HCT116 (cell line): ENCODE measurements around the gene RTTN. TPM values are rescaled to one million over a fixed set of nuclear protein-coding genes. Genes with fewer than 3 reads are reported as not detected.

Source experiments
- ATAC-seq: fragments of 200-7000 bp; cut with Tn5 transposase; 2 replicates; pipeline ENCODE4 v1.9.1; 2020; ENCODE audit warnings: mild to moderate bottlenecking, moderate library complexity
- BruUV-seq: library from RNA; stranded (reverse); fragments of 400-500 nt; replicated peaks from 2 replicates; lab custom pipeline; 2021; lab: Mats Ljungman, UMichigan
- CTCF ChIA-PET: fragments of 300-600 bp; sonication (Branson Sonifier 250); formaldehyde crosslinking; loops from one replicate; lab custom pipeline; 2021; ENCODE audit warnings: antibody characterized with exemption; lab: Charles Lee
- POLR2A ChIA-PET: fragments of 300-600, 350-600 bp; sonication (Branson Sonifier 250); formaldehyde crosslinking; loops from one replicate; lab custom pipeline; 2021; ENCODE audit warnings: antibody characterized with exemption; lab: Charles Lee
- RAD21 ChIA-PET, 2 experiments: fragments of 300-600 bp; sonication (Branson Sonifier 250); formaldehyde crosslinking; loops; one replicate each; lab custom pipeline; 2023; ENCODE audit warnings: low total read pairs in 2 of 2; ENCODE audit not compliant: uncharacterized antibody in 2 of 2, unreplicated experiment in 2 of 2, low non-redundant PET in 1 of 2; lab: Charles Lee
- DNase-seq: peaks from one replicate; pipeline ENCODE4 v3.0.0-alpha.2; 2010; ENCODE audit warnings: low read depth, low spot score
- H2AFZ ChIP-seq: fragments of 200-600 bp; shearing (Covaris generic), sonication (generic); 2 replicates; pipeline ENCODE4 v1.6.1; 2017; ENCODE audit warnings: low read depth, mixed run types, mixed read lengths, antibody characterized with exemption, low read length; ENCODE audit not compliant: poor library complexity, severe bottlenecking
- H3K27ac ChIP-seq: 2 replicates; pipeline ENCODE4 v1.5.1; 2012; ENCODE audit warnings: low read depth, low read length
- H3K27me3 ChIP-seq: fragments of 200-600 bp; sonication (generic); 2 replicates; pipeline ENCODE4 v1.6.1; 2016; ENCODE audit warnings: mixed run types, low read length, mixed read lengths; ENCODE audit not compliant: insufficient read depth
- H3K36me3 ChIP-seq, 2 experiments: fragments of 200-500 bp in 1 of 2; fragments of 200-600 bp in 1 of 2; sonication (Bioruptor generic) in 1 of 2; sonication (generic) in 1 of 2; 2 replicates each; pipeline versions ENCODE4 v1.5.1 to v1.6.1; 2014 to 2016; ENCODE audit warnings: low read length in 2 of 2, inconsistent platforms in 1 of 2, mixed read lengths in 1 of 2, mixed run types in 1 of 2; ENCODE audit not compliant: insufficient read depth in 2 of 2, control insufficient read depth in 1 of 2
- H3K4me1 ChIP-seq, 2 experiments: fragments of 200-600 bp in 1 of 2; sonication (generic) in 1 of 2; 2 replicates each; pipeline versions ENCODE4 v1.5.1 to v1.6.1; 2012 to 2017; ENCODE audit warnings: low read length in 2 of 2, inconsistent platforms in 1 of 2, mild to moderate bottlenecking in 1 of 2, mixed read lengths in 1 of 2, mixed run types in 1 of 2, moderate library complexity in 1 of 2; ENCODE audit not compliant: insufficient read depth in 2 of 2, control insufficient read depth in 1 of 2
- H3K4me2 ChIP-seq: fragments of 200-600 bp; sonication (generic); 2 replicates; pipeline ENCODE4 v1.6.1; 2017; ENCODE audit warnings: mixed run types, low read length, mixed read lengths
- H3K4me3 ChIP-seq, 2 experiments: fragments of 200-600 bp in 1 of 2; sonication (generic) in 1 of 2; replicated peaks in 1 of 2; 2 replicates each; pipeline ENCODE4 v1.5.1; 2011 to 2016; ENCODE audit warnings: low read length in 2 of 2, control low read depth in 1 of 2, low read depth in 1 of 2, mild to moderate bottlenecking in 1 of 2, mixed read lengths in 1 of 2, mixed run types in 1 of 2
- H3K79me2 ChIP-seq: fragments of 200-600 bp; sonication (generic); 2 replicates; pipeline ENCODE4 v1.6.1; 2017; ENCODE audit warnings: mild to moderate bottlenecking, mixed run types, low read length, moderate library complexity, mixed read lengths; ENCODE audit not compliant: insufficient read depth
- H3K9ac ChIP-seq: fragments of 200-600 bp; sonication (generic); 2 replicates; pipeline ENCODE4 v1.6.1; 2016; ENCODE audit warnings: low read length, mixed read lengths
- H3K9me2 ChIP-seq: fragments of 200-600 bp; sonication (generic), shearing (Covaris generic); 2 replicates; pipeline ENCODE4 v1.6.1; 2017; ENCODE audit warnings: mixed run types, mild to moderate bottlenecking, moderate library complexity; ENCODE audit not compliant: insufficient read depth
- H3K9me3 ChIP-seq, 2 experiments: fragments of 200-500 bp in 1 of 2; fragments of 200-600 bp in 1 of 2; sonication (Bioruptor generic) in 1 of 2; sonication (generic) in 1 of 2; 2 replicates each; pipeline ENCODE4 v1.6.1; 2014 to 2017; ENCODE audit warnings: low read length in 2 of 2, mixed read lengths in 2 of 2, inconsistent platforms in 1 of 2, low read depth in 1 of 2, mild to moderate bottlenecking in 1 of 2, mixed run types in 1 of 2, moderate library complexity in 1 of 2; ENCODE audit not compliant: control insufficient read depth in 1 of 2, insufficient read depth in 1 of 2
- H4K20me1 ChIP-seq: fragments of 200-600 bp; sonication (generic), shearing (Covaris generic); 2 replicates; pipeline ENCODE4 v1.6.1; 2017; ENCODE audit warnings: mixed run types, mild to moderate bottlenecking, moderate library complexity; ENCODE audit not compliant: insufficient read depth
- ATF3 ChIP-seq: IDR thresholded peaks from 2 replicates; pipeline ENCODE4 v1.6.1; 2012
- CEBPB ChIP-seq: IDR thresholded peaks from 2 replicates; pipeline ENCODE4 v1.6.1; 2012; ENCODE audit warnings: low read depth
- EGR1 ChIP-seq: IDR thresholded peaks from 2 replicates; pipeline ENCODE4 v1.6.1; 2012; ENCODE audit warnings: low read depth
- ELF1 ChIP-seq: IDR thresholded peaks from 2 replicates; pipeline ENCODE4 v1.6.1; 2012; ENCODE audit warnings: low read depth, borderline replicate concordance
- EZH2 ChIP-seq: fragments of 200-600 bp; sonication (generic); IDR thresholded peaks from 2 replicates; pipeline ENCODE4 v1.6.1; 2017; ENCODE audit warnings: antibody characterized with exemption, mixed run types
- FOSL1 ChIP-seq: IDR thresholded peaks from 2 replicates; pipeline ENCODE4 v1.6.1; 2012; ENCODE audit warnings: low read depth
- POLR2A ChIP-seq: IDR thresholded peaks from 2 replicates; pipeline ENCODE4 v1.7.0; 2011; ENCODE audit warnings: borderline replicate concordance; ENCODE audit not compliant: insufficient read depth, insufficient read length; ENCODE audit errors: extremely low read depth
- POLR2AphosphoS5 ChIP-seq: IDR thresholded peaks from 2 replicates; pipeline ENCODE4 v1.6.1; 2011; ENCODE audit warnings: mild to moderate bottlenecking, low read depth, low read length, moderate library complexity
- RAD21 ChIP-seq: IDR thresholded peaks from 2 replicates; pipeline ENCODE4 v1.6.1; 2012; ENCODE audit warnings: low read depth, mild to moderate bottlenecking
- SIN3A ChIP-seq: IDR thresholded peaks from 2 replicates; pipeline ENCODE4 v1.6.1; 2012; ENCODE audit warnings: low read depth
- SP1 ChIP-seq: IDR thresholded peaks from 2 replicates; pipeline ENCODE4 v1.6.1; 2012; ENCODE audit warnings: low read depth
- SRF ChIP-seq: IDR thresholded peaks from 2 replicates; pipeline ENCODE4 v1.6.1; 2012; ENCODE audit warnings: low read depth
- TCF7L2 ChIP-seq: IDR thresholded peaks from 2 replicates; pipeline ENCODE4 v1.7.0; 2011; ENCODE audit warnings: borderline replicate concordance, inconsistent platforms; ENCODE audit not compliant: insufficient read depth, insufficient read length; ENCODE audit errors: extremely low read depth
- YY1 ChIP-seq: IDR thresholded peaks from 2 replicates; pipeline ENCODE4 v1.6.1; 2011; ENCODE audit warnings: low read length, low read depth, moderate library complexity, mild to moderate bottlenecking; ENCODE audit not compliant: insufficient replicate concordance; ENCODE audit errors: extremely low read depth
- ZBTB33 ChIP-seq: IDR thresholded peaks from 2 replicates; pipeline ENCODE4 v1.6.1; 2011; ENCODE audit warnings: mild to moderate bottlenecking, low read length, moderate library complexity; ENCODE audit not compliant: insufficient replicate concordance; ENCODE audit errors: extremely low read depth
- ZFX ChIP-seq: fragments of 450-650 bp; IDR thresholded peaks from 2 replicates; pipeline ENCODE4 v1.6.1; 2017
- ZNF274 ChIP-seq: fragments of 200-500 bp; sonication (Bioruptor generic); IDR thresholded peaks from 2 replicates; pipeline ENCODE4 v1.6.1; 2014; ENCODE audit warnings: mild to moderate bottlenecking, low read depth, low read length, inconsistent platforms
- intact Hi-C: fragments of 100-400 bp; cut with micrococcal nuclease; formaldehyde crosslinking; loops from 2 replicates; pipeline ENCODE4 v1.10.0; 2022
- total RNA-seq: library from RNA; stranded (reverse); gene quantifications from one replicate; pipeline ENCODE4 v1.2.1, GENCODE V29; 2021; ENCODE audit not compliant: unreplicated experiment
- TF ChIP-seq, protein P1 (sequence below), 3 experiments: fragments of 200-600 bp in 1 of 3; sonication (generic) in 1 of 3; IDR thresholded peaks in 2 of 3; conservative IDR thresholded peaks in 1 of 3; 2 replicates each; pipeline ENCODE4 v1.5.1; 2012 to 2017; ENCODE audit warnings: low read depth in 2 of 3, low read length in 2 of 3, antibody characterized with exemption in 1 of 3, borderline replicate concordance in 1 of 3, control low read depth in 1 of 3, mild to moderate bottlenecking in 1 of 3, mixed read lengths in 1 of 3, mixed run types in 1 of 3, moderate library complexity in 1 of 3; ENCODE audit not compliant: insufficient read depth in 1 of 3

RTTN gene
- total RNA-seq, 1 experiment from 2014 or later = 41.2 TPM

DNA sequence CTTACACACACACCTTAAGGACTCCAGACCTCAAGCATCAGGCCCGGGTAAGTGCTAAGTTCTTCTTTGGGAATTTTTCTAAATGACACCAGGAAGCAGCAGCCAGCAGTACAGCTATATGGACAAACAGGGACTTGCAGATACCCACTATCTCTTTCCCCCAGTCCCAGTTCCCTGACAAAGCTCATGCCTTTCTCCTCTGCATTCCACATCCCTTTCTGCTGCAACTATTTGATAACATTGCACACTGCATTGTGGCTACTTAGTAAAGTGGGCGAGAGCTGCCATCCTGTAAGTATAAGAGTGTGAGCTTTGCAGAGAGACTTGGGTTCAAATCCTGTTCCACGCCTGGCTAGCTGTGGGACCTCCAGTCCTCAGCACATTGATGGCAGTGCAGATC lies 243.8 kb downstream of the RTTN start:
- RAD21 ChIA-PET = no interaction called here

More for the DNA sequence above, 243.8 kb downstream of the RTTN start:
- Histone ChIP-seq H3K9me3 (no peaks in the 10 kb centered on the region), H3K27ac (no peak overlapping the region), H3K79me2 (no peaks in the 10 kb centered on the region), H3K9me2 (no peaks in the 10 kb centered on the region), H3K4me3 (no peak overlapping the region), H4K20me1 (no peaks in the 10 kb centered on the region), H3K4me2 (no peak overlapping the region), H3K27me3 (no peaks in the 10 kb centered on the region), H3K9ac (no peak overlapping the region), H2AFZ (no peak overlapping the region)
- no TSS peak for BruUV-seq
- intact Hi-C loops = no loop called here
- POLR2A ChIA-PET = no interaction called here
- DNase-seq (no peak), ATAC-seq (no peak)
- no peak for TF ChIP-seq ZNF274
- no peak for TF ChIP-seq RAD21
- no peak for TF ChIP-seq ZBTB33
- no peak for TF ChIP-seq POLR2AphosphoS5
- TF ChIP-seq SP1 = no peak
- TF ChIP-seq POLR2A = no peak
- TF ChIP-seq FOSL1 = no peak
- no peak for TF ChIP-seq SIN3A
- no peak for TF ChIP-seq CEBPB
- TF ChIP-seq ELF1 = no peak
- TF ChIP-seq SRF = no peak
- TF ChIP-seq, protein P1, sequence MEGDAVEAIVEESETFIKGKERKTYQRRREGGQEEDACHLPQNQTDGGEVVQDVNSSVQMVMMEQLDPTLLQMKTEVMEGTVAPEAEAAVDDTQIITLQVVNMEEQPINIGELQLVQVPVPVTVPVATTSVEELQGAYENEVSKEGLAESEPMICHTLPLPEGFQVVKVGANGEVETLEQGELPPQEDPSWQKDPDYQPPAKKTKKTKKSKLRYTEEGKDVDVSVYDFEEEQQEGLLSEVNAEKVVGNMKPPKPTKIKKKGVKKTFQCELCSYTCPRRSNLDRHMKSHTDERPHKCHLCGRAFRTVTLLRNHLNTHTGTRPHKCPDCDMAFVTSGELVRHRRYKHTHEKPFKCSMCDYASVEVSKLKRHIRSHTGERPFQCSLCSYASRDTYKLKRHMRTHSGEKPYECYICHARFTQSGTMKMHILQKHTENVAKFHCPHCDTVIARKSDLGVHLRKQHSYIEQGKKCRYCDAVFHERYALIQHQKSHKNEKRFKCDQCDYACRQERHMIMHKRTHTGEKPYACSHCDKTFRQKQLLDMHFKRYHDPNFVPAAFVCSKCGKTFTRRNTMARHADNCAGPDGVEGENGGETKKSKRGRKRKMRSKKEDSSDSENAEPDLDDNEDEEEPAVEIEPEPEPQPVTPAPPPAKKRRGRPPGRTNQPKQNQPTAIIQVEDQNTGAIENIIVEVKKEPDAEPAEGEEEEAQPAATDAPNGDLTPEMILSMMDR (IDR thresholded peaks at IDR 0.05 in 2 of 3, conservative IDR thresholded peaks at IDR 0.05 in 1 of 3; ENCODE audit: borderline replicate concordance in 1 of 3, insufficient read depth in 1 of 3, low read depth in 2 of 3, low read length in 2 of 3) = no peak
- TF ChIP-seq YY1 = no peak
- TF ChIP-seq ATF3 = no peak
- TF ChIP-seq EZH2 = no peak
- no peak for TF ChIP-seq TCF7L2
- TF ChIP-seq EGR1 = no peak
- TF ChIP-seq ZFX = no peak
- TF ChIP-seq, all 23 proteins: peak for 0
- CTCF ChIA-PET = no interaction called here
- Histone ChIP-seq H3K4me1 (no peaks in the 10 kb centered on the region), H3K36me3 (no peaks in the 10 kb centered on the region)
